ENCODE data around the gene FRAS1. TPM values are rescaled to one million over a fixed set of nuclear protein-coding genes. Genes with fewer than 3 reads are reported as not detected.

Gene FRAS1
- polyA plus RNA-seq, 2 of the 4 experiments (the other 2 are of a cell fraction) = 2.3 to 5.8 TPM

GRCh38 chr4:78040431-78040830 is 16.7 kb upstream of the FRAS1 start:
- FAIRE-seq (no peak), DNase-seq (ENCODE audit: low read depth in 1 of 2, low spot score in 1 of 2) (no peak)

GRCh38 chr4:78047366-78047765 is 9.8 kb upstream of the FRAS1 start:
- FAIRE-seq (no peak), DNase-seq (ENCODE audit: low read depth in 1 of 2, low spot score in 1 of 2) (no peak), ATAC-seq (no peak)
- TF ChIP-seq MAZ (IDR thresholded peaks at IDR 0.05; ENCODE audit: borderline replicate concordance, low read depth, low read length) (no peak), ZC3H11A (IDR thresholded peaks at IDR 0.05) (no peak), CEBPB (IDR thresholded peaks at IDR 0.05) (no peak), SMC3 (IDR thresholded peaks at IDR 0.05) (no peak), GATA3 (IDR thresholded peaks at IDR 0.05; ENCODE audit: borderline replicate concordance) (no peak), BHLHE40 (IDR thresholded peaks at IDR 0.05; ENCODE audit: low read depth, low read length) (no peak), USF2 (IDR thresholded peaks at IDR 0.05) (no peak), EHMT2 (IDR thresholded peaks at IDR 0.05; ENCODE audit: low read depth) (no peak)
- CTCF ChIA-PET = interaction anchor here (1.5 to 4.2 kb wide), 2 partner anchors 8 to 12 kb away, joined by 4 to 16 read pairs; no protein-coding TSS in a partner anchor
- H3K4me1 ChIP-seq = no peaks in the 10 kb centered on the region
- H3K27ac ChIP-seq = no peak overlapping the region
- WGBS (ENCODE audit: missing lambda C conversion rate) = 36% methylated on average over 3 of the region's 3 CpGs
- no peaks in the 10 kb centered on the region for H3K9me3 ChIP-seq
- H3K4me2 ChIP-seq = no peak overlapping the region
- H3K4me3 ChIP-seq = no peak overlapping the region
- POLR2A ChIA-PET = no interaction called here

More at GRCh38 chr4:78040431-78040830, 16.7 kb upstream of the FRAS1 start:
- ChIA-PET CTCF (no interaction called here), POLR2A (no interaction called here)
- Histone ChIP-seq H3K27ac (no peak overlapping the region), H3K4me2 (no peak overlapping the region), H3K9me3 (no peaks in the 10 kb centered on the region), H3K4me3 (no peak overlapping the region), H3K4me1 (no peaks in the 10 kb centered on the region)
- no peak for ATAC-seq
- no peak for TF ChIP-seq GATA3 (IDR thresholded peaks at IDR 0.05; ENCODE audit: borderline replicate concordance)
- TF ChIP-seq JUNB (IDR thresholded peaks at IDR 0.05) = no peak
- no peak for TF ChIP-seq HOXB13 (CRISPR knock-in tag; IDR thresholded peaks at IDR 0.05; ENCODE audit: low read depth)
- no peak for TF ChIP-seq HOXB5 (CRISPR knock-in tag; IDR thresholded peaks at IDR 0.05)
- no peak for TF ChIP-seq EP300 (IDR thresholded peaks at IDR 0.05)
- TF ChIP-seq POLR2AphosphoS2 (conservative IDR thresholded peaks at IDR 0.05; ENCODE audit: low read length) = no peak
- no peak for TF ChIP-seq FOSL2 (IDR thresholded peaks at IDR 0.05)
- no peak for TF ChIP-seq FOSL2 (CRISPR knock-in tag; IDR thresholded peaks at IDR 0.05)
- TF ChIP-seq HMGXB4 (CRISPR knock-in tag; IDR thresholded peaks at IDR 0.05; ENCODE audit: borderline replicate concordance) = no peak
- TF ChIP-seq ZC3H11A (IDR thresholded peaks at IDR 0.05) = no peak
- TF ChIP-seq KDM1A (IDR thresholded peaks at IDR 0.05; ENCODE audit: low read depth) = no peak
- no peak for TF ChIP-seq SREBF2 (IDR thresholded peaks at IDR 0.05)
- TF ChIP-seq BCL3 (IDR thresholded peaks at IDR 0.05) = no peak
- TF ChIP-seq SMC3 (IDR thresholded peaks at IDR 0.05) = no peak
- TF ChIP-seq KDM5A (IDR thresholded peaks at IDR 0.05) = no peak
- no peak for TF ChIP-seq MAZ (IDR thresholded peaks at IDR 0.05; ENCODE audit: borderline replicate concordance, low read depth, low read length)
- WGBS (ENCODE audit: missing lambda C conversion rate) = 63% methylated on average over 1 of the region's 1 CpG
